Activated gamma-delta T cell treated with anti-CD3 and anti-CD28 coated beads, Interleukin-2, amount 50 U/mL, for 16 hours (primary cell): ENCODE results near the gene OTOF.
"Not testable (repeated sequence)": the region's sequence is repeated elsewhere in the genome, so short reads cannot be mapped to it uniquely, and the experiment has no call there.

ENCODE experiments used
- DNase-seq: peaks from one replicate; pipeline ENCODE4 v3.0.0-alpha.2; 2020; ENCODE audit warnings: low read depth

OTOF gene

GRCh38 chr2:26479789-26480565 lies 2.1 kb upstream of the OTOF start:
- no peak for DNase-seq

- DNase-seq, result no peak
Observed at GRCh38 chr2:26479131-26479788, 1.3 kb upstream of the OTOF start.

- no peak for DNase-seq
Observed at GRCh38 chr2:26478366-26478765, 442 bp upstream of the OTOF start.

GRCh38 chr2:26477126-26477910 lies 606 bp downstream of the OTOF start:
- DNase-seq, result no peak

DNA sequence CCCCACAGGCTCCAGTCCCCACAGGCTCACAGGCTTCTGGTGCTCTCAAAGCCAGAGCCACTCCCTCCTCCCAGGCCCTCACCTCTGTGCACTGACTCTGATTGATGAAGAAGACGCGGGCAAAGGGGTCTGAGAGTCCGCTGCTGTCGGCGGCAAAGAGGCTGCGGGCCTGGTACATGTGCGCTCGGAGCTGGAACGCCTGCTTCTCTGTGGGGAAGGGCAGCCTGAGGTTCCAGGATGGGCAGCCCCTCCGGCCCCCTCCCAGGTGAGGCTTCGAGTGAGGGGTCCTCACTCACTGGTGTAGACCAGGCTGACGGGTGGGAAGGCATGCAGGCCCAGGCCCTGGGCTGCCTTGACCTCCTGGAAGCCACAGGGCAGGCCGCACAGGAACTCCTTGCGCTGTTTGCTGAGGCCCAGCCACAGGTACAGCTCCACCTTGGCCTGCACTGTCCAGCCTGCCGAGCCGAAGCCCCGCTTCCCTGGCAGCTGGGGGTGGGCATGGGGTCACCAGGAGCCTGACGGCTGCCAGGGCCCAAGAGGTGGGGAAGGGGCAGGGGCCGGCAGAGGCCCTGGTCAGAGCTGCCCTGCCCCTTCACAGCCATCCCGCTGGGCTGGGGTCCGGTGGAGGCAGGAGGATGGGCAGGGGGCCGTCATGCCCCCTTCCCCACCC lies 2.0 kb downstream of the OTOF start:
- no peak for DNase-seq

GRCh38 chr2:26475037-26475436 lies 2.9 kb downstream of the OTOF start:
- no peak for DNase-seq

DNA sequence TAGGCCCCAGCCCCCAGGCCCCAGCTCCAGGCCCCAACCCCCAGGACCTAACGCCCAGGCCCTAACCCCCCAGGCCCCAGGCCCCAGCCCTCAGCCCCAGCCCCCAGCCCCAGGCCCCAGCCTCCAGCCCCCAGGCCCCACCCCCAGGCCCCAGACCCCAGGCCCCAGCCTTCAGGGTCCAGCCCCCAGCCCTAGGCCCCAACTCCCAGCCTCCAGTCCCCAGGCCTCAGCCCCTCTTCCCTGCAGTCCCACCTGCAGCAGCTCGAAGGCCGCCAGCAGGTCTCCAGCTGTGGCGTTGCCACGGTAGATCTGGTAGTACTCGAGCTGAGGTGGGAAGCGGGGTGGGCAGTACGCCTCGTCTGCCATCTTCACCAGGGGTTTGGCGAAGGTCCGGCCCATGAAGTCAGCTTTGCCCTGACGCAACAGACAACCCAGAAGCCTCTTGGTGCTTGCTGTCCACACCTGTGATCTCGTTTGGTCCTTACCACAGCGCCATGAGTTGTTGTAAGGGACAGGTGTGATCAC lies 3.6 kb downstream of the OTOF start:
- DNase-seq, result no peak

DNA sequence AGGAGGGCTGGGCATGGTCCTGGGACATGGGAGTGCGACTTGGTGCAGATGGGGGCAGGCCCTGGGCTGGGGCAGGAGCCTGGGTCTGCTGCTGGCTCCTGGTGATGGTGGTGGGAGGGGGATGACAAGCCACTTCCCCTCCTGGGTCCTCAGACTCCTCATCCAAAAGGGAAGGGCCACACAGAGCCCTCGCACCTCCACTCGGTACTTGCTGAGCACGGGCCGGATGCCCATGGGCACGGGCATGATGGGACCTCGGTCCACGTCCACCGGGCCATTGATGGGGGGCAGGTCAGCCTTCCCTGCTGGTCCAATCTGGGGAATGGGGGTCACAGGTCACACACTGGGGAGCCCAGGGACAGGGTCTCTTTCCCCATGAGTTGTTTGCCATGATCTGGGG lies 4.1 kb downstream of the OTOF start:
- no peak for DNase-seq

GRCh38 chr2:26472821-26473655 lies 4.9 kb downstream of the OTOF start:
- DNase-seq, result no peak

DNA sequence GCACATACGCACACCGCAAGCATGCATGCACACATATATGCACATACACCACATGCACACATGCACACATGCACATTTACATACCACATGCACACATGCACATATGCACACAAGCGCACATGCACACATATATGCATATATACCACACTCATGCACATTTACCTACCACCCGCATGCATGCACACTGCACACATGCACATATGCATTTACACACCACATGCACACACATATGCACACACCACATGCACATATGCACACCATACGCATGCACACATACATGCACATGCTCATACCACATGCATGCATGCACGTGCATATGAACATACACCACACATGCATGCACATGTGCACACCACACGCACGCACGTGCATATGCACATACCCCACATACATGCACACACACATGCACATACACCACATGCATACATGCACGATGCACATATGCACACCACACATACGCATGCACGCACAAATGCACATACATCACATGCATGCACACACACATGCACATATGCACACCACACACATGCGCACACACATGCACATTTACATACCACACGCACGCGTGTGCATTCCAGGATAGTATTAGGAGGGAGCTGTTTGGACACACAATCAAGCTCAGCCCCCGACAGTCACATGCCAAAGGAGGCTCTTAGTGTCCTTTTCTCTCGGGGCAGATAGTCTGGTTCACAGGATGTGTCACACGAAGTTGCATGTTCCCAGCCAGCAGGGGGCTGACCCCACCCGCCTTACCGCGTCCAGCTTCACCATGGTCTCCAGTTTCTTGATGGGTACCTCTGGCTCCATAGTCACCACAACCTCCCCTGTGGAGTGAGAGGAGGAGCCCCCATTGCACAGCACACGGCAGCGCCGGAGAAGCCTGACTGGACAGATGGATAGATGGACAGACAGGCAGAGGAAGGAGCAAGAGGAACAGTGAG lies 5.9 kb downstream of the OTOF start:
- DNase-seq, result no peak

DNA sequence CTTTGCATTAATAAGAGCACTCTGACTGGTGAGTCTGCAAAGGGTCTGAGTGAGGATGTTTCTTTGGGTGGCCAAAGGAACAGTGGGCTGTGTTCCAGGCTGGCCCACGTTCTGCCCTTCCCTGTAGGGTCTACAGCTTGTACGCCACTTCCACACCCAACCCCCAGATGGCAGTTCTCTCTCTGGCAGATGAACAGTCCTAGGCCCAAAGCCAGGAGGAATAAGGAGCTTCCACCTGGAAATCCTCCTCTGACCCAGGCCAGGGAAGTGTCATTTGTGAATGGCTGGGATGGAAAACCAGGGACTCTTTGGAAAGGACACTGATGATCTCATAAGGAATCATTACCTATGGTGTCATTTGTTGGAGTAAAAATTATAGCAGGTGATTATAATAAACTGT lies 6.6 kb downstream of the OTOF start:
- no peak for DNase-seq

DNA sequence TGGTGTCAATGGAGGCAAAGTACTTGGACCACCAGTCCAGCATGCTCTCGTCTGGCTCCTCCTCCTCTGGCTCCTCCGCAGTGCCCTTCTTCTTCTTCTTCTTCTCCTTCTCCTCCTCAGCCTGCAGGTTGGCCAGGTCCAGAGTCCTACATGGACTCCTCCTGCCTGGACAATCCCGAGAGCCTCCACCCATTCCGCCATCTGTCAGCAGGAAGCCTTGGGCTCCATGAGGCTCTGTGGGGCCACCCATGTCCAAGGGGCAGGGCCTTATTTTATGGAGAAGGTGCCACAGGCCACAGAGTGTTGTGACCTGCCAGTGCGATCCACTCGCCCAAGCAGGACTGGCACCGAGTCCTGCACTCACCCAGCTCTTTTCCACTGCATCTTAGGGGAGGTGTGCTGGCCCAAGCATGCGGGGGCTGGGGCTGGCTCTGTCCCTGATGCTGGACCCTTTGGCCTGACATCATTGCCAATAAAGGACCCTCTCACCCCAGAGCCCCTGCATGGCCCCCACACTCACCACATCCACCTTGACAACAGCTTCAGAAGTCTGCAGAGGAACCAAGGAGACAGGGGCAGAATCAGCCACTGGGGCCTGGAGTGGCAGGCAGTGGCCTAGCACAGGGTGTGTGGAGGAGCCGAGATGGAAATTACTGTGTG lies 7.2 kb downstream of the OTOF start:
- DNase-seq, result no peak

DNA sequence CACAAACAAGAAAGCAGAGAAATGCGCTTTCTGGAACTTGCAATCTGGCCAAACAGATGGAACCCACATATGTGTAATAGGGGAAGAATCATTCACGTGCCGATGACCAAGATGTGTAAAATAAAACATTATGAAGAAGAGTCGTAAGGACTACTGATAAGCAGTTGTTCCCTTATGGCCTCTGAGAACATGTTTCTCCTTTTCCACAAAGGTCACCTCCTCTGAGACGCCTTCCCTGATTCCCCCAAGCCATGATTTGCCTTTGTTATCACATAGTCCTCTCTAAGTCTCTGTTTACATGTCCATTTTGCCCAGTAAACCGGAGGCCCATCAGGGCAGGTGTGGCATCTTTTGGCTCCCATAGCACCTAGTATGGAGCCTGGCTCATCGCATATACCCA lies 8.0 kb downstream of the OTOF start:
- DNase-seq, result no peak

DNA sequence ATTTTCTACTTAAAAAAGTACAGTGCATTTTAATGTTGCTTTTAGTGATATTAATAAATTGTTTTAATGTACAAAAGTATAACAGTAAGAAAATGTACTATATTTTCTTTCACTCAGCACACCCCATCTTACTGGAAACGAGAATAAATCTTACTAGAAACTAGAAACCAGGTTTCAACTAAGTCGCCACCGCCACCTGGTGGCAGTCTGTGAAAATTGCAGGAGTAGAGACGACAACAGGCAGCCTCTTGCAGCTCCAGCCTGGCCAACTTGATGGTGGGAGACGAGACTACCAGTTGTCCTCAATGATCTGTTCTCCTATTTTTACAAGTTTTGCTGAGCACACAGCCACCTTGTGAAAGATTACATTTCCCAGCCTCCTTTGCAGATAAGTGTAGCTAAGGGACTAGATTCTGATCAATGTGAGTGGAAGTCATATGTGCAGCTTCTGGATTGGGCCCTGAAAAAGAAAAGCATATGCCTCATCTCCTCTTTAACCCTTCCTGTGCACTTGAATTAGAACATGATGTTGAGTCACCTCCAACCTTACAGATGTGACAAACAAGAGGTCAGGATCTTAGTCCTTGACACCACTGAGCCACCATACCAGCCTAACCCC lies 8.7 kb downstream of the OTOF start:
- DNase-seq, result no peak

- not testable (repeated sequence) for DNase-seq
Observed at GRCh38 chr2:26468544-26468943, 9.4 kb downstream of the OTOF start.

- no peak for DNase-seq
Observed at GRCh38 chr2:26466662-26467310, 11.1 kb downstream of the OTOF start.

- no peak for DNase-seq
Observed at GRCh38 chr2:26465981-26466471, 11.9 kb downstream of the OTOF start.

GRCh38 chr2:26465266-26465925 lies 12.5 kb downstream of the OTOF start:
- no peak for DNase-seq
